HG02870 (cell line): Measurements from ENCODE around the gene ZNF608.

Experiments
- ATAC-seq: cut with Tn5 transposase; IDR thresholded peaks from one replicate; pipeline ENCODE4 v1.9.1; 2021; ENCODE audit warnings: mild to moderate bottlenecking, moderate library complexity; ENCODE audit not compliant: unreplicated experiment

ZNF608 gene, protein sequence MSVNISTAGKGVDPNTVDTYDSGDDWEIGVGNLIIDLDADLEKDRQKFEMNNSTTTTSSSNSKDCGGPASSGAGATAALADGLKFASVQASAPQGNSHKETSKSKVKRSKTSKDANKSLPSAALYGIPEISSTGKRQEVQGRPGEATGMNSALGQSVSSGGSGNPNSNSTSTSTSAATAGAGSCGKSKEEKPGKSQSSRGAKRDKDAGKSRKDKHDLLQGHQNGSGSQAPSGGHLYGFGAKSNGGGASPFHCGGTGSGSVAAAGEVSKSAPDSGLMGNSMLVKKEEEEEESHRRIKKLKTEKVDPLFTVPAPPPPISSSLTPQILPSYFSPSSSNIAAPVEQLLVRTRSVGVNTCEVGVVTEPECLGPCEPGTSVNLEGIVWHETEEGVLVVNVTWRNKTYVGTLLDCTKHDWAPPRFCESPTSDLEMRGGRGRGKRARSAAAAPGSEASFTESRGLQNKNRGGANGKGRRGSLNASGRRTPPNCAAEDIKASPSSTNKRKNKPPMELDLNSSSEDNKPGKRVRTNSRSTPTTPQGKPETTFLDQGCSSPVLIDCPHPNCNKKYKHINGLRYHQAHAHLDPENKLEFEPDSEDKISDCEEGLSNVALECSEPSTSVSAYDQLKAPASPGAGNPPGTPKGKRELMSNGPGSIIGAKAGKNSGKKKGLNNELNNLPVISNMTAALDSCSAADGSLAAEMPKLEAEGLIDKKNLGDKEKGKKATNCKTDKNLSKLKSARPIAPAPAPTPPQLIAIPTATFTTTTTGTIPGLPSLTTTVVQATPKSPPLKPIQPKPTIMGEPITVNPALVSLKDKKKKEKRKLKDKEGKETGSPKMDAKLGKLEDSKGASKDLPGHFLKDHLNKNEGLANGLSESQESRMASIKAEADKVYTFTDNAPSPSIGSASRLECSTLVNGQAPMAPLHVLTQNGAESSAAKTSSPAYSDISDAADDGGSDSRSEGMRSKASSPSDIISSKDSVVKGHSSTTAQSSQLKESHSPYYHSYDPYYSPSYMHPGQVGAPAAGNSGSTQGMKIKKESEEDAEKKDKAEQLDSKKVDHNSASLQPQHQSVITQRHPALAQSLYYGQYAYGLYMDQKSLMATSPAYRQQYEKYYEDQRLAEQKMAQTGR (N-terminal part only)

DNA sequence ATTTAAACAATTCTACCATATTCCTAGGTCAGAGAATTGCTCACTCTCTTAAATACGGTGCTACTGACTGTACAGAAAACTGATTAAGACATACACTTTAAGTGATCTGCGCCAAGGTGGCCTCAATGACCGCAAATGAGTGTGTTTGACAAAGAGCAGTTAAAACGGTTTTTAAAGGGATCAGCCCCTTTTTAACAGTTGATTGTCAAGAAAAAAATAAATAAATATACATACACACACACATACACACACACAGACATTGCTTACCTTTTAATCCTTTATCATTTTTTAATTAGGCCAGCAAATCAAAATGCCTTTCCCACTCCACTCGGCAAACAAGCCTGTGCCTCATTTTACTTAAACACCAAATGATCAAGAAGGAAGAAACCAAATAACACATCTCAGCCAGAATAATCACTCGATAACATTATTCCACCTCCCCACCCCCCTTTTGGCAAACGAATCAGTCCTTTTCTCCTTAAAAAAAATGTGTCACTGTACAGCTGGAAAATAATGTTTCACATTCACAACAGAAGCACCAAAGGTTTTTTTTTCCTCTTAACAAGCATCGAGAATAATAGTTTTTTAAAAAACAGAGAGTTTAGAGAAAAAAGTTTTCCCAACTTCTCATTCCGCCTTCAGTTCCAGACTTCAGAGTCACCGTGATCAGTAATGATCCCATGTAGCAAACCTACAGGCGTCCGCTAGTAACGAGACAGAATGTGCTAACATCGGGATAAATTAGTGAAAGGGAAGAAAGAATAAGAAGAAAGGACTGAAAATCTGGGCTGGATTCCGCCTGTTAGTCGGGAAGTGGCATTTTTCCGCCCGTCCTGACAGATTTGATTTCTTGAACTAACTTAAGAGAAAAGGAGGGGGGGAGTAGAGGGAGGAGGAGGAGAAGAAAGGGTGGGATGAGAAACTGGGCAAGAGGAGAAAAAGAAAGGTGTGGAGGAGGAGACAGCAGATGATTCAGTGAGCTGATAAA lies at the start of gene ZNF608:
Gene ZNF608 (minus strand): TSS at position 712 of the 988 bp plus-strand sequence. CDS start 1,650 bp downstream, outside the sequence.
- no peak for ATAC-seq

DNA sequence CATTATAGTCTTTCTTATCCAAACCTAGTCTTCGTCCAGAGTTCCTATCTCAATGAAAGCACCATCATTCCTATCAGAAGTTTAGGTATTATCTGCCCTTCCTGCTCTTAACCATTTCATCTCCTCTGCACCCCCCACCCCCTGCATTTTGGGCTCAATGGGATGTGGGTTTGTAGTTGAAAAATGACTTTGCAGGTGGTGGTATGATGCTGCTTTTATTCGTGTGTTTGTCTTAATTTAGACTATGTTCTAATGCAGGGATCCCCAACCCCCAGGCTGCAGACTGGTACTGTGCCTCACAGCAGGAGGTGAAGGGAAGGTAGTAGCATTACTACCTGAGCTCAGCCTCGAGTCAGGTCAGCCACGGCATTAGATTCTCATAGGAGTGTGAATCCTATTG lies 49.4 kb upstream of the ZNF608 start:
- ATAC-seq, result peak; percentile 35

DNA sequence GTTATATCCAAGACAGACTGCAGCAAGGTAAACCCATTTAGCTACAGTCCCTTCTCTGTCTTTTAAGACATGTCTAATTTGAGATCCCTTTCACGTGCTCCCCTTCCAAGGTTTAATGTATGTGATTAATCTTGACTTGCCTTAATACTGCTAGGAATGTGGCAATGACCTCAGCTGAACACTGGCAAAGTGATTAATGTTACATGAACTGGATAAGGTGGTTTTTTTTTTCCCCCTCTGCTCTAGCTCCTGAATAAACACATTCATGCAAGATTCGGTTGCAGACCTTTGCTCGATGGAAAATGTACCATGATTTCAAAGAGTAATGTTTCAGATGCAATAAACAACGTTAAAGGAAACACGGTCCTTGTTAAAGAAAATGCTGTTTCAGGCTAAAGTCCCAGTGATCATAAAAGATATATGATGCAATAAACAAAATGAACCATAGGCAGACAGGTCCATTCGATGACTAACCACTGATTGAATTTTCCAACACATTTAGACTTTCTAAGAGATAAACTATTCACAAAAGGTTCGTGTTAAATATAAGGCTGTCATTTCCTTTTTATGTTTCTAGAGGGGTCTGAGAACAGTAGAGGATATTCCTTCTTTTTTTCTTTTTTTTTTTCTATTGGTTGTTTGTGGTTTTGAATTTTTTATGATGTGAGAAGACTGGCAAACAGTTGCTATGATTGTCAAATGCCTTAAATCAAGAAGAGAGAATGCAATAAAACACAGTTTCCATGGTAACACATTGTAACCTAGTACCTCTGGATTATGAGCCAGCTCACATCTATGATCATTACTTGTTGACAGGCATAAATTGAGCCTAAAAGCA lies 44.7 kb upstream of the ZNF608 start:
- ATAC-seq, result no peak

DNA sequence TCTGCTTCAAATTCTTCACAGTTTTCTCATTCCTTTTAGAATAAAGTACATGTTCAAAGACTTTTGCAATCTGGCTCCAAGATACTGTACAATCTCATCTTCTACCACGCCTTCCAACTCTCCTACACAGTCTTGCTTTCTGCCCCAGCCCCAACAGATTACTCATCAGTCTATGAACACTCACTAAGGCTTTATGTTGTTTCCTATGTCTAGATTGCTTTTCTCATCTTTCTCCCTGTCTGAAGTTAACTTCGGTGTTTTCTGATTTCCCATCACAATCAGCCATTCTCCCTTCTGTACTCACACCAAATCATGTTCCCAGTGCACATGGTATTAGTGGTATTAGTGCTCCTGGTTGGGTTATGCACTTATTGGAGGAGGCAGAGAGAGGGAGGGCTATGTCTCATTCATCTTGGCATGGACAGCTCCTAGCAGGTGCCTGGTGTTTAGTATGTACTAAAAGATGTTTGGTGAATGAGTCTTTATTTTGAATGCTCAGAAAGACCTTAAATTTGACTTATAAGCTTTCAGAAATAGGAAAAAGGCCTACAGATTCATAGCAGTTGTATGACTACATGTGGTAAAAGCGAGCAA lies 44.0 kb upstream of the ZNF608 start:
- ATAC-seq, result no peak

DNA sequence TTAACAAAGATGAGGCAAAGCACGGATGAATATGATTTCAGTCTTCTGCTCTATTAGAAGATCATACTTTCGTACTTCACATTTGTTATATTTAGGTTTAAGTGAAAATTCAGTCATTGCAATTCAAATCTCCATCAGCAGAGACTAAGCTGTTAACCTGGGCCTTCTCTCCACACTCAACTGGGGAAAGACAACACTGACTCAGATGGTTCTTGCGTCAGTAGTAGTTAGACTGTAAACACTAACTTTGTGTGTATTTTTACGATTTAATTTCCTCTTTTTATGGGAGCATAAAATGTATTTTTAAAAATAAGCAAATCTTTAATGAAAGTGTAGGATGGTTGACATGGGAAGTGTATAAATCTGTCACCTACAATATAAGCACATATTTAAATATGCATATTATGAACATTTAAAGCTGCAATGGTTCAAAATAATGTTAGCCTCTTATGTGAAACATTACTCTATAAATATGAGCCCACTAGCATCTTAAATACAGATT lies 42.7 kb upstream of the ZNF608 start:
- no peak for ATAC-seq

DNA sequence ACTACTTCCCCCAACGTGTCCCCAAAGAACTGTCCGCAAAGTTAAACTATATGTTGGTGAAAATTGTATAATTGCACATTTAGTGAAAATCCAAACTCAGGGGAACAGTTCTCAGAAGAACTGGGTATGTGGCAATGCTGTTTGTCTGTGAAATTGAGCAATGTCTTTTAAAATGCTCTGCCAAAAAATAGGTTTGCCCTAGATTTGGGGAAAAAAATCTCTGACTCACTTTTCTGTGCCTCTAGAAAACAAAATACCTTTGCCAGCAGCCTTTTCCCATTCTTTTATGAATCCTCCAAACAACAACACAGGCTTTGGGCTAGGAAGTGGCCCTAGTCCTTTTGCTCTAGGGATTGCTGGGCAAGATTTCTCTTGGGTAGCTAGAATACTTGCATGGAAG lies 37.4 kb upstream of the ZNF608 start:
- ATAC-seq, result no peak

DNA sequence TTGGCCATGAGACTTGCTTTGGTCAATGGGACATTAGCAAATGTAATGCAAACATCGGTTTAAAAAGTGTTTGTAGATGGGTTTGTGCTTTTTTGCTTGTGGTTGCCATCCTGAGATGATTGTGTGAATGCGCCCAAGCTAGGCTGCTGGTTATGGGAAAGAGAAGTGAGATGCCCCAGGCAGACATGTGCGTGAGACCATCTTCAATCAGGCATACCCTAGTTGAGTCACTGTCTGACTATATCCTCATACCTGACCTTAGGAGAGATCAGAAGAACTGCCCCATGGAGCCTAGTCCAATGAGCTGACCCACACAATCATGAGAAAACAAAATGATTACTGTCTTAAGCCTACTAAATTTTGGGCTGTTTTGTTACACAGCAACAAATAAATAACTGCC lies 36.8 kb upstream of the ZNF608 start:
- ATAC-seq, result peak; percentile 63

DNA sequence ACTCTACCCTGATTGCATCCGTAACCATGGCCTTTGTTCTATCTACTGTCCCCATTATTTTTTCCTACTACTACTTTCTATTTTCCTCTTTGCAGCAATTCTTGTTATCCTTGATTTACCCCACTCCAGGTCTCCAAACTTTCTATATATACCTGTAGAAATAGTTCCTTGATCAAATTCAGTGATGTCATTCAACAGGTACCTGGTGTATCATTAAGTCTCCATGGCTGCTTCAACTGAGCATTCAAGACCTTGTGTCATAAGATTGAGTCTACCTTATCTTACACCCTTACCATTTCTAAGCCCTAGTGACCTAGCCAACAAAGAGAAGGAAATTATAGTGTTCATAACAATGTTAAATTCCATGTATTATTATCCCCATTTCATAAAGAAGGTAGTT lies 35.8 kb upstream of the ZNF608 start:
- ATAC-seq, result no peak

DNA sequence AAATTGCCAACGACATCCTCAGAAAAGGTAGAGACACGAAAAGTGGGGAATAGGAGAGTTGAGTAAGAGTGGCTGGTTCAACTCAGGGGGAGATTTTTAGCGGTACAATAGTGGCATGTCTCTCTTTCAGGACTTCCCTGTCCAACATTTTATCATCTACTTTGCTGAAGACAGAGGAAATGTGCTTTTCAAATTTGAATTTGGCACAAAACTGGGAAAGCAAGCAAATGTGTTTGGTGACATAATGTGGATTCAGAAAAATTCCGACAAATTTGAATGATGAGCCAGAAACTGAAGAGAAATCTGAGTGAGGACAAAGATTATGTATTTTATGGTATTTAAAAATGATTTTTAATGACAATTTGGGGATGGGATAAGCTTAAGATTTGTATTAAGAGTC lies 33.6 kb upstream of the ZNF608 start:
- no peak for ATAC-seq

DNA sequence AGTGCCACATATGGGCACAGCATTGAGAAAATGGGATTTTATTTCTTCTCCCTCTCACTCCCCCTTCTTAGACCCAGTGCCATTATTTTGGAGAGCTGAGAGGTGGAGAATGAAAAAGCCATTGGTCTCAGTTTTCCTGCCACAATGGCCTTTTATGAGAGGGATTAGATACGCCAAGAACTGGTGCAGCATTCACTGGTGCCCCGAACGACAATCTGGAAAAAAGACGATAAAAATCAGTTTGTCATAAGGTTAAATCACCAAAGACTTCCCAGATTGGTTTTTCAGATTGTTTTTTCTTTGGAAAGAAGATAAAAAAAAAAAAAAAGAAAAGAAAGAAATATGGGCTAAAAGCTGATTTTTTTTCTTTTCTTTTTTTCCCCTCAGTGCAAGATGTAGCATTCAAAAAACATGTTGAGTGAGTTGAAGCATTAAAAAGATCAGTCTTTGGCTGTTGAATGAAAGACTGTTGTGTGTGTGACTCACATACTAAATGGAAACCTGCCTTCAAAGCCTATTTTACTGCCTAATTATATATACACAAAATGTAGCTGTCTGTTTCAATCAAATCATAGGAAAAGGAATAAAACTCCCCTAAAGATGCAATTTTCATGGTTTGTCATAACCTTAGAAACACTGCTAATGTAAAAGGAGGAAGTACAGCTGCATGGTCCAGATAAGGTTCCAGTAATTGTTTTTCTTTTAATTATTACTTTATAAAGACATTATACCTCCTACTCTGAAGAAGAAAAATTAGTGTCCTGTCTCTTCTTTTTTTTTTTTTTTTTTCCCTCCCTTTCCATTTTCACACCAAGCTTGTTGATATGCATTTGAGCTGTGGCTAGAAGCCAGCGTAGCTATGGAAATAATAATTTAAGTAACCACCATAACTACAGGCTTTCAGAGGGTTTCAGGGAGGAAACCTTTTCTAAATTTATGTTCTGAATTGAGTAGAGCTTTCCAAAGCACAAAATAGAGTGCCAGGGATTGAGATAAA lies 27.2 kb upstream of the ZNF608 start:
- ATAC-seq, result no peak

DNA sequence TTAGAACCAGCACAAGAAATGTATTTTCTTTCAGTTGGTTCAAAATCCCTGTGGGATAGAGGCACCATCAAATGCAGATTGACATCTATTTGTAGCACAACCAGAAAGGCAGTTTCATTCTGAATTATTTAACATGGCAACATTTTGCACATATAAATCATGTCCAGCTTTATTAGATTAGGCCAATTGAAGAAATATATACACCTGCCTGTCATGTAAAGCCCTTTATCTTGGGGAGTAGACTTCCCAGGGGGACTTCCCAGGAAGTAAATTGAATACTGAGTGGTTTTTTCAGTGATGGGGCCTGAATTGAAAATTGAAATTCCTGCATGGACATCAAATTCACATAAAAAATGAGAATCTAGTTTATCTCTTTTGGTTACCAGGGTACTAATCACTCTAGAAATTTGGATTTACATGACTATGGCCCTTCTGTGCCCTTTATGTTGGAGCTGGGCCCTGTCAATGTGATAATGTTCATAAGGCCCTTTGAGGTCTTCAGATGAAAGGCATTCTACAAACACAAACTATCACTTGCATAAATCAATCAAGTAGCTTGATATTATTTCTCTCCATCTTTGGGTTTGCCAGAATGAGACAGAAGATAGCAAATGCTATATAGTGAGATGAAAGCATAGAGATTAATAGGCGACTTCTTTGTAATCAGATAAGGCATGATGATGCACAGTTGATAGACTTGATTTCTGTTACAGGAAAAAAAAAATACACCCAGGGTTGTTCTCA lies 26.2 kb upstream of the ZNF608 start:
- no peak for ATAC-seq

DNA sequence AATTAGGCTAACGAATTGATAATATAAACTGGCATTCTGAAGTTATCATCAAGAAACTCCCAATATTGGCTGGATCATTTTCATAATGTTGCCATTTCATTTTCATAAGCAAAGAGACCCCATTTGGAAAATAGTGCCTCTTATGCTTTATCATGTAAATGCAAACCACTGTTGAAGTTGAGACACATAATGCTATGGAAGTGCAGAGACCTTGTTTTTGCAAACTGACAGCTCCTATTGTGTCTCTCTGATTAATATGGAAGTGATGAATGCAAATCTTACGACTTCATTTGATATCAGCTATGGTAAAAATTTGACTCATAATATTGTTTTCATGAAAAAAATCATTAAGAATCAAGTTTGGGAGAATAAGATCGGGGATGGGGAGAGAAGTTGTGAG lies 25.3 kb upstream of the ZNF608 start:
- ATAC-seq, result no peak

DNA sequence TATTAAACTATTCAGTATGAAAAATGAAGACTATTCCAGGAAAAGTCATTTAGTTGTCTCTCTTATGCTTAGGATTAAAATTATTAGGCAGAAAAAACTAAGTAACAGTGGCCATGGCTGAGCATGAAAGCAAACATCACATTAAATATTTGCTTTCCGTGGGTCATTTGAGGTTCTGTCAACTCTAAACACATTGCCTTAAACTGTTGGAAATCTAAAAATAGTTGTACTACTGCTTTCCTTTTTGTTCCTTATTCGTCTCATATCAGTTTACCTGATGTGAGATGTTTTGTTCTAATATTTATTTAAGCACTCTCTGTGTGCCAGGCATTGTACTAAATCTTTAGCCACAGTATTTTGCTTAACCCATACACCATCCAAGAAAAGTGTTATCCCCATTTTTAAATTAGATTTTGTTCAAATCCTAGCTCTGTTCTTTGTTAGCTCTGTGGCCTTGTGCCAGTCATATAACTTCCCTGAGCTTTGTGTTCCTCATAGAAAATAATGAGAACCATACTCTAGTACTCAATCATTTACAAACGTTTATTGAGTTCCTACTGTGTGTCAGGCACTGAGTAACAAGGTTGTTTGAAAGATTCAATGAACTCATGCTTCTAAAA lies 18.7 kb upstream of the ZNF608 start:
- ATAC-seq, result no peak

DNA sequence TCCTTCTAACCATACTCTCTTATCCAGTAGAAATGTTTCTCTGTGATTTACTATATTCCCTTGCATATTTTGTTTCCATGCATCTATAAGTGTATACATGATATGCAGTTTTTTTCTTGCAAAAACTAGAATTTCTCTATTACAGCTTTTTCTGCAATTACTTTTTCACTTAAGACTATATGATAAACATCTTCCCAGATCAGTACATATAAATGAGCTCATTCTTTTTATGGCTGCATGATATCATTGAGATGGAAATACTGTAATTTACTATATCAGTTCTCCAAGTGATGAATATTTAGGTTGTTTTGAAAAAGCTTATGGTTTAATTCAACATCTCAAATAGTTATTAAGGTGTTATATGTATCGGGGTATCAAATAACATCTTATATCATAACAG lies 18.1 kb upstream of the ZNF608 start:
- ATAC-seq, result no peak

DNA sequence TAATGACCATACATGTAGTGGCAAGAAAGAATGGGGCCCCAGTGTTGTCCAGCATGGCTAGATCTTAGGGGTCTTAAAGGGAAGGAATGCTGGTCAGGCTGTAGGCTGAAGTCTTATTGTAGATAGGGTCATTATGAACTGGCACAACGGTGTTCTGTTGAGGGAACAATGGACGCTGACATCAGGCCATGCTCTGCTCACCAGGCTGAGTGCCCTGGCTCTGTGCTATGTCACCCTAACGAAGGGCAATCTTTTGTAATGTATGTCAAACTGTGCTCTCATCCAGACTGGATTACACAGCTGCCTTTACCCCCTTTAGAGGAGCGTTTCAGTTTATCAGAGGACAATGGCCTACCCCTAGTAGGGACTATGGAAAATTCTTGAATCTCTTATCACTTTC lies 14.6 kb upstream of the ZNF608 start:
- no peak for ATAC-seq

DNA sequence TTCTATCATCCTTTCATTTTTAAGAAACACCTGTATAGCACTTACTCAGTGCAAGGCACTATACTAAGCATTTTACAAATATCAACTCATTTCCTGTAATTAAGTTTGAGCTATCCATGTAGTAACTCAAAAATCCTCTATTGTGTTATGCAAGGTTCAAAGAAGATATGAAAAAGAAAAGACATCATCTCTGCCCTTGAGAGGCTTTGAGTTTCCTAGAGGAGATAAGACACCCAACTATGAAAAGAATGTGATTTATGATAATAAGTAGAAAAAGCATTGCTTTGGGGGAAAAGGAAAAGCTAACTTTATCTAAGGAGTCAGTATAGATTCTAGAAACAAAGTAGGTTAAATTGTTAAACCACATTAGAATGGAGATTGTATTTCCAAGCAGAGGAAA lies 14.2 kb upstream of the ZNF608 start:
- no peak for ATAC-seq

DNA sequence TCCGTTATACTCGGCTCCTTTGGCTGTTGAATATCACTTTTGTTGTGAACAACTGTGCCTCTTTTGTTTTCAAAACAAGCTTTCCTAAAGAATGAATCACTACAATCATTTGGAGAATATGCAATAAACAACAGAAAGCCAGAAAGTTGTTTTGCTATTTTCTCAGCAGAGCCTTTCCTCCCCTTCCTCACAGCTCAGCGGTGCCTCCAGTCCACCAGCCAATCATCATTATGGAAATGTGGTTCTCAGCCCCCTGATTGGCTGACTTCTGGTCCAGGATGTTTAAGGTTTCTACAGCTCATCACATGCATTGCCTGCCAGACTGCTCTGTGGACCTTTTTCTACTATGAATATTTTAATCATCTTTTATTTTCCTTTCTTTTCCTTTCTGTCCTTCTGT lies 9.1 kb upstream of the ZNF608 start:
- no peak for ATAC-seq
